ENCODE results near the gene PDXK. TPM values are rescaled to one million over a fixed set of nuclear protein-coding genes. Genes with fewer than 3 reads are reported as not detected.

PDXK gene
- polyA plus RNA-seq, 1 donor (not counting 4 experiments of a cell fraction or from before 2014, with no cell fraction given): 144 TPM

- FAIRE-seq (no peak), DNase-seq (ENCODE audit: low read depth, low spot score) (no peak)
- Histone ChIP-seq H3K4me3 (ENCODE audit: control insufficient read depth in 2 of 3, extremely low read depth in 1 of 3, insufficient read depth in 2 of 3, low read depth in 1 of 3, low read length in 3 of 3) (no peak overlapping the region), H2AFZ (ENCODE audit: control insufficient read depth, low read length) (no peak overlapping the region), H3K27ac (ENCODE audit: control insufficient read depth, insufficient read depth, low read length) (no peak overlapping the region), H3K9ac (ENCODE audit: control insufficient read depth, extremely low read depth, insufficient read depth, low read length) (no peak overlapping the region), H3K9me1 (ENCODE audit: control insufficient read depth, extremely low read depth, insufficient read depth, low read length) (no peaks in the 10 kb centered on the region), H3K27me3 (ENCODE audit: control insufficient read depth, extremely low read depth, insufficient read depth, low read length) (no peaks in the 10 kb centered on the region), H3K79me2 (ENCODE audit: control insufficient read depth, insufficient read depth, low read length) (no peaks in the 10 kb centered on the region), H3K36me3 (ENCODE audit: control insufficient read depth in 2 of 2, extremely low read depth in 1 of 2, insufficient read depth in 2 of 2, low read length in 2 of 2) (peaks cover 40% of the 10 kb centered on the region in 2 experiments), H3K4me1 (ENCODE audit: control insufficient read depth, extremely low read depth, insufficient read depth, low read length) (no peaks in the 10 kb centered on the region), H4K20me1 (ENCODE audit: control insufficient read depth, extremely low read depth, insufficient read depth, low read length) (no peaks in the 10 kb centered on the region), H3K4me2 (ENCODE audit: control insufficient read depth, extremely low read depth, insufficient read depth, low read depth, low read length) (no peak overlapping the region), H3K9me3 (ENCODE audit: control insufficient read depth, low read depth, low read length) (no peaks in the 10 kb centered on the region)
- dilution Hi-C loops (cut with MboI; ENCODE audit: extremely low pct_ligation_motif_present, low sequenced_read_pairs): no loop called here
- TF ChIP-seq CTCF (optimal IDR thresholded peaks at IDR 0.05 in 1 of 3, IDR thresholded peaks at IDR 0.05 in 1 of 3, conservative IDR thresholded peaks at IDR 0.05 in 1 of 3; ENCODE audit: extremely low read depth in 1 of 3, insufficient read depth in 2 of 3, low read length in 3 of 3): no peak
- TF ChIP-seq EZH2 (IDR thresholded peaks at IDR 0.05; ENCODE audit: low read length): no peak
These were observed 27.0 kb downstream of the PDXK start for GRCh38 chr21:43745772-43746517.

- Histone ChIP-seq H3K27me3 (ENCODE audit: control insufficient read depth, extremely low read depth, insufficient read depth, low read length) (no peaks in the 10 kb centered on the region), H3K79me2 (ENCODE audit: control insufficient read depth, insufficient read depth, low read length) (no peaks in the 10 kb centered on the region), H3K4me1 (ENCODE audit: control insufficient read depth, extremely low read depth, insufficient read depth, low read length) (no peaks in the 10 kb centered on the region), H4K20me1 (ENCODE audit: control insufficient read depth, extremely low read depth, insufficient read depth, low read length) (no peaks in the 10 kb centered on the region), H3K27ac (ENCODE audit: control insufficient read depth, insufficient read depth, low read length) (no peak overlapping the region), H3K9me1 (ENCODE audit: control insufficient read depth, extremely low read depth, insufficient read depth, low read length) (no peaks in the 10 kb centered on the region), H3K4me2 (ENCODE audit: control insufficient read depth, extremely low read depth, insufficient read depth, low read depth, low read length) (no peak overlapping the region), H3K9me3 (ENCODE audit: control insufficient read depth, low read depth, low read length) (no peaks in the 10 kb centered on the region), H3K36me3 (ENCODE audit: control insufficient read depth in 2 of 2, extremely low read depth in 1 of 2, insufficient read depth in 2 of 2, low read length in 2 of 2) (peaks cover 51 to 53% of the 10 kb centered on the region in 2 experiments), H3K9ac (ENCODE audit: control insufficient read depth, extremely low read depth, insufficient read depth, low read length) (no peak overlapping the region), H3K4me3 (ENCODE audit: control insufficient read depth in 2 of 3, extremely low read depth in 1 of 3, insufficient read depth in 2 of 3, low read depth in 1 of 3, low read length in 3 of 3) (no peak overlapping the region), H2AFZ (ENCODE audit: control insufficient read depth, low read length) (no peak overlapping the region)
- DNase-seq (ENCODE audit: low read depth, low spot score) (no peak), FAIRE-seq (no peak)
- TF ChIP-seq CTCF (optimal IDR thresholded peaks at IDR 0.05 in 1 of 3, IDR thresholded peaks at IDR 0.05 in 1 of 3, conservative IDR thresholded peaks at IDR 0.05 in 1 of 3; ENCODE audit: extremely low read depth in 1 of 3, insufficient read depth in 2 of 3, low read length in 3 of 3) (no peak), EZH2 (IDR thresholded peaks at IDR 0.05; ENCODE audit: low read length) (no peak)
- dilution Hi-C loops (cut with MboI; ENCODE audit: extremely low pct_ligation_motif_present, low sequenced_read_pairs): no loop called here
These were observed 29.7 kb downstream of the PDXK start for GRCh38 chr21:43748622-43749021.
